Activated B cell treated with CpG ODN at 0.5 μM for 24 hours (primary cell): ENCODE measurements around the gene GUCY1A2. TPM values are rescaled to one million over a fixed set of nuclear protein-coding genes. Genes with fewer than 3 reads are reported as not detected.
"Not testable (repeated sequence)": the region's sequence is repeated elsewhere in the genome, so short reads cannot be mapped to it uniquely, and the experiment has no call there.

Experiments
- ATAC-seq: fragments of 200-7000 bp; cut with Tn5 transposase; one replicate; pipeline ENCODE4 v1.10.0; 2021; ENCODE audit warnings: low read depth, mild to moderate bottlenecking, moderate library complexity
- CTCF ChIA-PET: fragments of 350-600 bp; sonication (Branson Sonifier 250); formaldehyde crosslinking; loops from one replicate; lab custom pipeline; 2021; ENCODE audit warnings: antibody characterized with exemption; lab: Charles Lee
- POLR2A ChIA-PET: fragments of 350-600 bp; sonication (Branson Sonifier 250); formaldehyde crosslinking; loops from one replicate; lab custom pipeline; 2021; ENCODE audit warnings: antibody characterized with exemption; lab: Charles Lee
- DNase-seq: peaks from one replicate; pipeline ENCODE4 v3.0.0; 2022
- H3K27ac Mint-ChIP-seq: one replicate; pipeline ENCODE4 v1.8.0; 2020; ENCODE audit warnings: mixed read lengths
- H3K27me3 Mint-ChIP-seq: one replicate; pipeline ENCODE4 v1.8.0; 2021; ENCODE audit warnings: mixed read lengths
- H3K36me3 Mint-ChIP-seq: one replicate; pipeline ENCODE4 v1.8.0; 2021; ENCODE audit warnings: low read depth, mixed read lengths
- H3K4me1 Mint-ChIP-seq: one replicate; pipeline ENCODE4 v1.8.0; 2021; ENCODE audit warnings: mixed read lengths
- H3K4me3 Mint-ChIP-seq: one replicate; pipeline ENCODE4 v1.8.0; 2020; ENCODE audit warnings: mild to moderate bottlenecking, mixed read lengths
- H3K9me3 Mint-ChIP-seq: one replicate; pipeline ENCODE4 v1.8.0; 2020; ENCODE audit warnings: mixed read lengths
- CTCF ChIP-seq: fragments of 200-600 bp; IDR thresholded peaks from one replicate; pipeline ENCODE4 v1.8.0; 2022; ENCODE audit warnings: antibody characterized with exemption, mild to moderate bottlenecking
- intact Hi-C: fragments of 100-400 bp; cut with micrococcal nuclease; formaldehyde crosslinking; loops from one replicate; pipeline ENCODE4 v1.15.1; 2024
- total RNA-seq: library from RNA; stranded (reverse); gene quantifications from 2 replicates; pipeline ENCODE4 v1.2.3, GENCODE V29; 2022

GUCY1A2 gene
- 0.07 TPM in 1 of 2 replicates, not detected in the other for total RNA-seq

GRCh38 chr11:107018219-107018901 is at the start of gene GUCY1A2:
GUCY1A2 (minus strand) TSS chr11:107018476; CDS start chr11:107018055, 421 bp downstream.
- H3K9me3 Mint-ChIP-seq, result no peaks in the 10 kb centered on the region
- POLR2A ChIA-PET, result no interaction called here
- intact Hi-C loops, result no loop called here
- no peak for TF ChIP-seq CTCF
- no peak within 1 kb of the TSS for H3K27ac Mint-ChIP-seq
- peaks cover 47% of the 10 kb centered on the region for H3K27me3 Mint-ChIP-seq
- H3K36me3 Mint-ChIP-seq, result no peaks in the 10 kb centered on the region
- H3K4me1 Mint-ChIP-seq, result peaks cover 8% of the 10 kb centered on the region
- ATAC-seq (no peak), DNase-seq (no peak)
- CTCF ChIA-PET, result no interaction called here
- H3K4me3 Mint-ChIP-seq, result no peak within 1 kb of the TSS

GRCh38 chr11:107054391-107054790 is 36.1 kb upstream of the GUCY1A2 start:
- CTCF ChIA-PET, result no interaction called here
- no peak for TF ChIP-seq CTCF

GRCh38 chr11:107051332-107051731 is 33.1 kb upstream of the GUCY1A2 start:
- POLR2A ChIA-PET, DNase-seq, H3K27me3 Mint-ChIP-seq, ATAC-seq, intact Hi-C loops, H3K27ac Mint-ChIP-seq, H3K36me3 Mint-ChIP-seq, H3K4me3 Mint-ChIP-seq, CTCF ChIA-PET, H3K4me1 Mint-ChIP-seq: not testable (repeated sequence)
- peaks cover 24% of the 10 kb centered on the region for H3K9me3 Mint-ChIP-seq

More at GRCh38 chr11:107054391-107054790, 36.1 kb upstream of the GUCY1A2 start:
- H3K27me3 Mint-ChIP-seq, result no peaks in the 10 kb centered on the region
- H3K9me3 Mint-ChIP-seq, result peaks cover 24% of the 10 kb centered on the region
- H3K4me3 Mint-ChIP-seq, result no peak overlapping the region
- no peak overlapping the region for H3K27ac Mint-ChIP-seq
- ATAC-seq (no peak), DNase-seq (no peak)
- POLR2A ChIA-PET, result no interaction called here
- intact Hi-C loops, result no loop called here
- H3K4me1 Mint-ChIP-seq, result no peaks in the 10 kb centered on the region
- H3K36me3 Mint-ChIP-seq, result no peaks in the 10 kb centered on the region

GRCh38 chr11:107050899-107051298 is 32.6 kb upstream of the GUCY1A2 start:
- H3K27me3 Mint-ChIP-seq, ATAC-seq, H3K4me3 Mint-ChIP-seq, H3K4me1 Mint-ChIP-seq, H3K27ac Mint-ChIP-seq, CTCF ChIA-PET, POLR2A ChIA-PET, intact Hi-C loops, H3K36me3 Mint-ChIP-seq, DNase-seq: not testable (repeated sequence)
- peaks cover 21% of the 10 kb centered on the region for H3K9me3 Mint-ChIP-seq

GRCh38 chr11:107050121-107050520 is 31.8 kb upstream of the GUCY1A2 start:
- Mint-ChIP-seq H3K4me3 (no peak overlapping the region), H3K9me3 (peaks cover 21% of the 10 kb centered on the region), H3K36me3 (no peaks in the 10 kb centered on the region), H3K27ac (no peak overlapping the region), H3K4me1 (no peaks in the 10 kb centered on the region), H3K27me3 (no peaks in the 10 kb centered on the region)
- ChIA-PET POLR2A (no interaction called here), CTCF (no interaction called here)
- ATAC-seq, result no peak
- DNase-seq, result no peak
- no peak for TF ChIP-seq CTCF
- intact Hi-C loops, result no loop called here

- Mint-ChIP-seq H3K9me3 (peaks cover 9% of the 10 kb centered on the region), H3K27me3 (no peaks in the 10 kb centered on the region), H3K36me3 (no peaks in the 10 kb centered on the region), H3K4me1 (no peaks in the 10 kb centered on the region), H3K4me3 (no peak overlapping the region), H3K27ac (no peak overlapping the region)
- DNase-seq (no peak), ATAC-seq (no peak)
- intact Hi-C loops, result no loop called here
- POLR2A ChIA-PET, result no interaction called here
- CTCF ChIA-PET, result no interaction called here
- TF ChIP-seq CTCF, result no peak
These were observed 26.2 kb upstream of the GUCY1A2 start for GRCh38 chr11:107044503-107044902.
